NB4 (cell line): ENCODE measurements around the gene PIP4K2A.
A peak's percentile ranks its signal among the peaks of the same experiment; 100 is the strongest.

Experiments used
- DNase-seq: peaks from one replicate; pipeline ENCODE4 v3.0.0; 2010; ENCODE audit warnings: low read depth
- H3K4me3 ChIP-seq: one replicate; pipeline ENCODE4 v1.5.1; 2011; ENCODE audit warnings: mild to moderate bottlenecking, low read depth, low read length, moderate library complexity
- CTCF ChIP-seq: IDR thresholded peaks from one replicate; pipeline ENCODE4 v1.5.1; 2012; ENCODE audit warnings: low read depth, low read length
- MAX ChIP-seq: IDR thresholded peaks from 2 replicates; pipeline ENCODE4 v1.6.1; 2011; ENCODE audit warnings: low read depth, low read length
- MYC ChIP-seq: IDR thresholded peaks from 2 replicates; pipeline ENCODE4 v1.6.1; 2011; ENCODE audit warnings: low read depth, low read length
- POLR2A ChIP-seq: IDR thresholded peaks from 2 replicates; pipeline ENCODE4 v1.6.1; 2011; ENCODE audit warnings: mild to moderate bottlenecking; ENCODE audit not compliant: insufficient read length; ENCODE audit errors: extremely low read depth

The PIP4K2A gene

DNA sequence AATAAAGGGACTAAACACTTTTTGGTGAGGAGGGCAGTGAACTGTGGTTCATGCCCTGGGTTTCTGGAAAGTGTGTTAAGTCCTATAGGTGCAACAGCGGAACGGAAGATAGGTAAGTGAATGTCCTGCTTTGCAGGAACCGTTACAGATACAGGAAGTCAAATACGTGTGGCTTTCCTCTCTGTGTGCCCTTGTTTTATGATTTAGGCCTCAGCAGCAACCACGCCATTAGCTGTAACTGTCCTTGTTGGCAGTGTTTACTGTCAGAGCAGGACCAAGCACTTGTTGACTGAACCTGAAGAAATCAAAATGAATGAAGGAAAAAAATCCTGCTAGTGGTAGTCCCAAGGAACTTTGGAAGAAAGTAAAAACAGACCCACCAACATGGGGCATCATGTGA is 150.3 kb downstream of the PIP4K2A start:
- DNase-seq, result peak; percentile 29
- H3K4me3 ChIP-seq, result no peak overlapping the region
- TF ChIP-seq MYC (no peak), POLR2A (no peak), MAX (no peak), CTCF (no peak)

GRCh38 chr10:22561909-22562308 is 152.5 kb downstream of the PIP4K2A start:
- DNase-seq, result no peak
- TF ChIP-seq MAX (no peak), MYC (no peak), POLR2A (no peak), CTCF (no peak)

GRCh38 chr10:22560913-22561239 is 153.5 kb downstream of the PIP4K2A start:
- H3K4me3 ChIP-seq, result no peak overlapping the region
- DNase-seq, result no peak
- TF ChIP-seq MAX, result no peak
- no peak for TF ChIP-seq MYC
- TF ChIP-seq POLR2A, result no peak
- TF ChIP-seq CTCF, result no peak

More at GRCh38 chr10:22561909-22562308, 152.5 kb downstream of the PIP4K2A start:
- H3K4me3 ChIP-seq, result no peak overlapping the region

DNA sequence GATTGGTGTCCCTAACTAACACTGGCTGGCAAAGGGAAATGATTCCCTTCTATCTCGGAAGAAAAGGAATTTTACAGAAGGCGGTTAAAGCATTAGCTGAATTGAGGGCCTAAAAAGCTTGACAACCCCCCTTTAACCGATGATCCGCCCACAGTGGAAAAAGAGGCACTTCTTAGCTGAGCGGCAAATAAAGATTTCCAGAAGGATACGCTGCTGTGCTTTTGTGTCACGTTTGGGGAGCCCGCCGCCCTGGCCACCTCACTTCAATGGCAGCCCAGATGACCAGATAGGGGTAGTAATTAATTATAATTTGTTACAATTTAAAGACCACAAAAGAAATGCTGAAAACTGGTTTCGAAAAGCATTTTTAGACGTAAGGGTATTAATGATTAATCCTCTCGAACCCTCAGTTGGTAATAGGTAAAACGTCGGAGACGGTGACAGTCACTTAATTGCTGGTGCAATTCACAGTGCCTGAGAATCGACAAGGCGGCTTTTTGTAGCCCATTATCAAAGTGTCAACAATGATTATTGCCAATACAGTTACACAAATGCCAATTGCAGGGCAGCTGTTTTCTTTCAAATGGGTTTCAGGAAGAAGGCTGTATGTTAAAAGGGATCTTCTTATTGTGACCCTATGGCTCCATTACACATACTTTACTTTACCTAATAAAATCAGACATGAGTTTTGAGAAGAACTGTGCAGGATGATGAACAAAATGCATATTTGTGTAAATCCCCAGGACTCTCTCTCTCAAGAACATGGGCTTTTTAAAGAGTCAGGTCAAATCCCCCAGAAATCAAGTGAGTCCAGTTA is 154.1 kb downstream of the PIP4K2A start:
- no peak overlapping the region for H3K4me3 ChIP-seq
- TF ChIP-seq MAX (no peak), POLR2A (no peak), CTCF (no peak), MYC (no peak)
- no peak for DNase-seq

DNA sequence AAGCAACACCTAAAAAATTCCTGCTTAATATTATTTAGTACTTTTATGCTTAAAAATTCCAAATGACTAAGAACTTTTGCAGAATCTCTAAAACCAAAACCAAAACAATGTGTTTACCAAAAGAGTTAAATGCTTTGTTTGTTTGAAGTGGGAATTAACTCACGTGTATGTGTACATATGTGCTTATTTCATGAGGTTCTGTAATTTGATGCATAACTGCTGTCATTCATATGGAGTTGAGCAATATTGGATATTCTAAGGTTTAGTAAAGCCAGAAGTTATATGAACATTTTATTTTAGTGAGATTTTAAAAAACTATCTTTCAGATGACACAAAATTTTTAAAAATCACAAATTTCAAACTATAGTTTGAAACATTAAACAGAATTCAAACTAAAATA is 157.1 kb downstream of the PIP4K2A start:
- DNase-seq, result no peak
- TF ChIP-seq CTCF (no peak), MAX (no peak), MYC (no peak), POLR2A (no peak)
- H3K4me3 ChIP-seq, result no peak overlapping the region
